H9 (cell line): ENCODE data around the gene GRM5. TPM values are rescaled to one million over a fixed set of nuclear protein-coding genes. Genes with fewer than 3 reads are reported as not detected.
A peak's percentile ranks its signal among the peaks of the same experiment; 100 is the strongest.

Experiments
- DNase-seq: peaks from one replicate; pipeline ENCODE4 v3.0.0-alpha.2; 2017
- H2AFZ ChIP-seq: one replicate; pipeline ENCODE4 v1.6.1; 2013; ENCODE audit warnings: mild to moderate bottlenecking, low read length, control low read depth, moderate library complexity
- H2AK5ac ChIP-seq: 2 replicates; pipeline ENCODE4 v1.6.1; 2013; ENCODE audit warnings: low read length, control low read depth, mixed read lengths; ENCODE audit not compliant: insufficient read length
- H2BK120ac ChIP-seq: one replicate; pipeline ENCODE4 v1.6.1; 2013; ENCODE audit warnings: low read depth, mild to moderate bottlenecking, low read length, control low read depth, inconsistent platforms; ENCODE audit not compliant: poor library complexity, severe bottlenecking
- H2BK12ac ChIP-seq: 2 replicates; pipeline ENCODE4 v1.6.1; 2013; ENCODE audit warnings: low read length, control low read depth, mixed read lengths, low read depth; ENCODE audit not compliant: insufficient read length
- H2BK15ac ChIP-seq: 2 replicates; pipeline ENCODE4 v1.6.1; 2013; ENCODE audit warnings: low read depth, low read length, control low read depth
- H2BK20ac ChIP-seq: one replicate; pipeline ENCODE4 v1.6.1; 2013; ENCODE audit warnings: low read depth, mild to moderate bottlenecking, low read length, control low read depth, inconsistent platforms; ENCODE audit not compliant: poor library complexity, severe bottlenecking
- H2BK5ac ChIP-seq: 2 replicates; pipeline ENCODE4 v1.6.1; 2013; ENCODE audit warnings: low read length, control low read depth, mixed read lengths; ENCODE audit not compliant: insufficient read length
- H3K14ac ChIP-seq: 2 replicates; pipeline ENCODE4 v1.6.1; 2013; ENCODE audit warnings: low read length, control low read depth; ENCODE audit not compliant: insufficient read depth
- H3K18ac ChIP-seq: 2 replicates; pipeline ENCODE4 v1.6.1; 2013; ENCODE audit warnings: low read depth, mild to moderate bottlenecking, mixed read lengths, low read length, control low read depth; ENCODE audit not compliant: insufficient read length
- H3K23ac ChIP-seq: 2 replicates; pipeline ENCODE4 v1.6.1; 2013; ENCODE audit warnings: low read length, control low read depth, mixed read lengths, low read depth; ENCODE audit not compliant: insufficient read length
- H3K23me2 ChIP-seq: 2 replicates; pipeline ENCODE4 v1.6.1; 2013; ENCODE audit warnings: low read depth, mild to moderate bottlenecking, mixed read lengths, low read length, control low read depth; ENCODE audit not compliant: insufficient read length, poor library complexity, severe bottlenecking
- H3K27ac ChIP-seq: 2 replicates; pipeline ENCODE4 v1.5.1; 2013; ENCODE audit warnings: low read length, control low read depth, mixed read lengths, low read depth; ENCODE audit not compliant: insufficient read length
- H3K27me3 ChIP-seq: 2 replicates; pipeline ENCODE4 v1.6.1; 2013; ENCODE audit warnings: low read length, control low read depth, inconsistent platforms; ENCODE audit not compliant: insufficient read depth
- H3K4ac ChIP-seq: 2 replicates; pipeline ENCODE4 v1.6.1; 2013; ENCODE audit warnings: low read depth, mild to moderate bottlenecking, control low read depth, inconsistent platforms, low read length, moderate library complexity
- H3K4me1 ChIP-seq: 2 replicates; pipeline ENCODE4 v1.6.1; 2013; ENCODE audit warnings: low read length, control low read depth, inconsistent platforms; ENCODE audit not compliant: insufficient read depth
- H3K4me2 ChIP-seq: 2 replicates; pipeline ENCODE4 v1.6.1; 2013; ENCODE audit warnings: low read length, control low read depth, mixed read lengths; ENCODE audit not compliant: insufficient read length, insufficient read depth
- H3K56ac ChIP-seq: 2 replicates; pipeline ENCODE4 v1.6.1; 2013; ENCODE audit warnings: low read depth, mild to moderate bottlenecking, mixed read lengths, low read length, control low read depth; ENCODE audit not compliant: insufficient read length
- H3K79me1 ChIP-seq: 2 replicates; pipeline ENCODE4 v1.6.1; 2013; ENCODE audit warnings: low read depth, mild to moderate bottlenecking, moderate library complexity, low read length, control low read depth, inconsistent platforms; ENCODE audit not compliant: insufficient read depth, poor library complexity, severe bottlenecking
- H3K79me2 ChIP-seq: 2 replicates; pipeline ENCODE4 v1.6.1; 2013; ENCODE audit warnings: low read length, control low read depth, inconsistent platforms; ENCODE audit not compliant: insufficient read depth
- H3K9ac ChIP-seq: 2 replicates; pipeline ENCODE4 v1.6.1; 2013; ENCODE audit warnings: low read length, control low read depth, mixed read lengths; ENCODE audit not compliant: insufficient read length; ENCODE audit errors: extremely low read depth
- H3K9me3 ChIP-seq: one replicate; pipeline ENCODE4 v1.6.1; 2013; ENCODE audit warnings: low read depth, low read length, inconsistent platforms; ENCODE audit not compliant: control insufficient read depth
- H3T11ph ChIP-seq: one replicate; pipeline ENCODE4 v1.6.1; 2013; ENCODE audit warnings: mild to moderate bottlenecking, low read length, control low read depth, inconsistent platforms
- H4K20me1 ChIP-seq: one replicate; pipeline ENCODE4 v1.6.1; 2013; ENCODE audit not compliant: control insufficient read depth, insufficient read length, insufficient read depth
- H4K5ac ChIP-seq: 2 replicates; pipeline ENCODE4 v1.6.1; 2013; ENCODE audit warnings: low read depth, mild to moderate bottlenecking, mixed read lengths, low read length, control low read depth; ENCODE audit not compliant: insufficient read length
- H4K8ac ChIP-seq: replicated peaks from 2 replicates; pipeline ENCODE4 v1.6.1; 2013; ENCODE audit warnings: low read length, control low read depth, mixed read lengths, low read depth; ENCODE audit not compliant: insufficient read length
- H4K91ac ChIP-seq: 2 replicates; pipeline ENCODE4 v1.6.1; 2013; ENCODE audit warnings: low read depth, mild to moderate bottlenecking, moderate library complexity, mixed read lengths, low read length, control low read depth; ENCODE audit not compliant: insufficient read length
- H3K27ac Mint-ChIP-seq, 3 experiments: 2 replicates in 2 of 3; 3 replicates in 1 of 3; pipeline ENCODE4 v1.8.0; 2020 to 2021; ENCODE audit warnings: mixed read lengths in 3 of 3, mild to moderate bottlenecking in 1 of 3, moderate library complexity in 1 of 3
- H3K27me3 Mint-ChIP-seq: 2 replicates; pipeline ENCODE4 v1.8.0; 2021; ENCODE audit warnings: low read depth, mild to moderate bottlenecking, moderate library complexity, mixed read lengths
- H3K36me3 Mint-ChIP-seq, 3 experiments: 2 replicates in 2 of 3; 3 replicates in 1 of 3; pipeline ENCODE4 v1.8.0; 2020 to 2021; ENCODE audit warnings: low read depth in 3 of 3, mixed read lengths in 3 of 3; ENCODE audit not compliant: insufficient read depth in 1 of 3
- H3K4me1 Mint-ChIP-seq, 2 experiments: 2 replicates each; pipeline ENCODE4 v1.8.0; 2020; ENCODE audit warnings: mixed read lengths in 2 of 2
- H3K4me3 Mint-ChIP-seq, 2 experiments: 2 replicates in 1 of 2; 3 replicates in 1 of 2; pipeline ENCODE4 v1.8.0; 2020 to 2021; ENCODE audit warnings: mild to moderate bottlenecking in 2 of 2, mixed read lengths in 2 of 2, moderate library complexity in 1 of 2
- H3K9me3 Mint-ChIP-seq, 2 experiments: 2 replicates in 1 of 2; 3 replicates in 1 of 2; pipeline ENCODE4 v1.8.0; 2020; ENCODE audit warnings: mild to moderate bottlenecking in 2 of 2, mixed read lengths in 2 of 2, moderate library complexity in 1 of 2
- total RNA-seq: library from RNA; stranded (reverse); gene quantifications from 2 replicates; pipeline ENCODE4 v1.2.1, GENCODE V29; 2021
- TF ChIP-seq, protein P1 (sequence below): fragments of 200-600 bp; sonication (generic); conservative IDR thresholded peaks from 3 replicates; pipeline ENCODE4 v1.8.0; 2021; ENCODE audit warnings: antibody characterized with exemption, mild to moderate bottlenecking

GRM5 gene
- total RNA-seq, 1 experiment from 2014 or later, result not detected

- Mint-ChIP-seq H3K9me3 (no peaks in the 10 kb centered on the region), H3K27ac (peak overlapping the region in 1 of 3 experiments; percentile 9; a peak in 3 of 7 replicates), H3K4me3 (no peak overlapping the region), H3K27me3 (no peaks in the 10 kb centered on the region), H3K36me3 (no peaks in the 10 kb centered on the region), H3K4me1 (peaks cover 15% of the 10 kb centered on the region in 2 experiments)
- H3K56ac ChIP-seq, result no peak overlapping the region
- H3K4me2 ChIP-seq, result no peak overlapping the region
- no peak overlapping the region for H3K27ac ChIP-seq
- H2BK20ac ChIP-seq, result no peak overlapping the region
- H3K79me2 ChIP-seq, result no peaks in the 10 kb centered on the region
- no peaks in the 10 kb centered on the region for H4K20me1 ChIP-seq
- no peak overlapping the region for H3K14ac ChIP-seq
- H2AFZ ChIP-seq, result no peak overlapping the region
- H3K18ac ChIP-seq, result no peak overlapping the region
- H3K9me3 ChIP-seq, result no peaks in the 10 kb centered on the region
- H4K5ac ChIP-seq, result no peak overlapping the region
- no peaks in the 10 kb centered on the region for H3K27me3 ChIP-seq
- H3K23ac ChIP-seq, result no peak overlapping the region
- TF ChIP-seq, protein P1, sequence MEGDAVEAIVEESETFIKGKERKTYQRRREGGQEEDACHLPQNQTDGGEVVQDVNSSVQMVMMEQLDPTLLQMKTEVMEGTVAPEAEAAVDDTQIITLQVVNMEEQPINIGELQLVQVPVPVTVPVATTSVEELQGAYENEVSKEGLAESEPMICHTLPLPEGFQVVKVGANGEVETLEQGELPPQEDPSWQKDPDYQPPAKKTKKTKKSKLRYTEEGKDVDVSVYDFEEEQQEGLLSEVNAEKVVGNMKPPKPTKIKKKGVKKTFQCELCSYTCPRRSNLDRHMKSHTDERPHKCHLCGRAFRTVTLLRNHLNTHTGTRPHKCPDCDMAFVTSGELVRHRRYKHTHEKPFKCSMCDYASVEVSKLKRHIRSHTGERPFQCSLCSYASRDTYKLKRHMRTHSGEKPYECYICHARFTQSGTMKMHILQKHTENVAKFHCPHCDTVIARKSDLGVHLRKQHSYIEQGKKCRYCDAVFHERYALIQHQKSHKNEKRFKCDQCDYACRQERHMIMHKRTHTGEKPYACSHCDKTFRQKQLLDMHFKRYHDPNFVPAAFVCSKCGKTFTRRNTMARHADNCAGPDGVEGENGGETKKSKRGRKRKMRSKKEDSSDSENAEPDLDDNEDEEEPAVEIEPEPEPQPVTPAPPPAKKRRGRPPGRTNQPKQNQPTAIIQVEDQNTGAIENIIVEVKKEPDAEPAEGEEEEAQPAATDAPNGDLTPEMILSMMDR, result no peak
- H3K79me1 ChIP-seq, result no peaks in the 10 kb centered on the region
- H2BK120ac ChIP-seq, result no peak overlapping the region
- no peak overlapping the region for H2BK12ac ChIP-seq
- no peak overlapping the region for H4K8ac ChIP-seq
- H3T11ph ChIP-seq, result no peak overlapping the region
- H3K9ac ChIP-seq, result no peak overlapping the region
- no peak overlapping the region for H4K91ac ChIP-seq
- H3K4me1 ChIP-seq, result no peaks in the 10 kb centered on the region; the same call in 1 of the 2 replicates
- H2BK15ac ChIP-seq, result no peak overlapping the region
- no peak overlapping the region for H3K4ac ChIP-seq
- no peak for DNase-seq
- H2BK5ac ChIP-seq, result no peak overlapping the region
- H3K23me2 ChIP-seq, result no peaks in the 10 kb centered on the region
- H2AK5ac ChIP-seq, result no peak overlapping the region
Observed at GRCh38 chr11:88619656-88620385, 446.0 kb downstream of the GRM5 start.
